Tibial artery (tissue), 4 donors: ENCODE results near the gene NUP133.
A peak's percentile ranks its signal among the peaks of the same experiment; 100 is the strongest.

ENCODE experiments used
- DNase-seq, 2 donors: peaks; one replicate each; pipeline ENCODE4 v3.0.0-alpha.2; 2019
- H3K27ac ChIP-seq, 2 donors: fragments of 200-600 bp; sonication (generic) in 1 of 2; 1 replicate in 1 of 2; 2 replicates in 1 of 2; pipeline ENCODE4 v1.5.1; 2018 to 2019; ENCODE audit warnings: mild to moderate bottlenecking in 1 of 2
- H3K27me3 ChIP-seq, 2 donors: fragments of 200-600 bp; sonication (generic) in 1 of 2; one replicate each; pipeline versions ENCODE4 v1.5.1 to v1.6.0; 2016 to 2019
- H3K36me3 ChIP-seq, 3 donors: fragments of 200-600 bp; sonication (generic) in 2 of 3; one replicate each; pipeline ENCODE4 v1.5.1; 2016 to 2019; ENCODE audit warnings: mild to moderate bottlenecking in 2 of 3
- H3K4me1 ChIP-seq, 4 donors: fragments of 200-600 bp; sonication (generic) in 2 of 4; 1 replicate in 3 of 4; 2 replicates in 1 of 4; pipeline ENCODE4 v1.5.1; 2016 to 2019
- H3K4me3 ChIP-seq, 2 donors: fragments of 200-600 bp; sonication (generic) in 1 of 2; 1 replicate in 1 of 2; 2 replicates in 1 of 2; pipeline ENCODE4 v1.5.1; 2018 to 2019; ENCODE audit warnings: mild to moderate bottlenecking in 2 of 2
- H3K9me3 ChIP-seq, 3 donors: fragments of 200-600 bp; sonication (generic) in 1 of 3; one replicate each; pipeline ENCODE4 v1.5.1; 2016 to 2019
- CTCF ChIP-seq, 2 experiments: fragments of 200-600 bp in 1 of 2; fragments of 450-650 bp in 1 of 2; IDR thresholded peaks; one replicate each; pipeline ENCODE4 v1.5.1; 2017 to 2019; ENCODE audit warnings: antibody characterized with exemption in 2 of 2, mild to moderate bottlenecking in 1 of 2, moderate library complexity in 1 of 2
- intact Hi-C: fragments of 100-400 bp; cut with DNase I; formaldehyde crosslinking; loops from one replicate; pipeline ENCODE4 v1.15.0; 2023; ENCODE audit warnings: low total_unique reads

Gene NUP133

GRCh38 chr1:229430761-229431283 is 77.3 kb downstream of the NUP133 start:
- intact Hi-C loops: loop anchor here (10.0 kb wide), 1 partner anchor 86 kb away; the partner anchor contains the start of gene CCSAP
- H3K4me1 ChIP-seq: peaks cover 0 to 47% (median 41%) of the 10 kb centered on the region in 4 donors
- H3K9me3 ChIP-seq: no peaks in the 10 kb centered on the region
- H3K27me3 ChIP-seq: peaks cover 0 to 73% of the 10 kb centered on the region in 2 donors
- peak in 1 of 2 donors; percentile 53 for DNase-seq
- H3K36me3 ChIP-seq: no peaks in the 10 kb centered on the region
- no peak overlapping the region for H3K27ac ChIP-seq
- no peak overlapping the region for H3K4me3 ChIP-seq
- no peak for TF ChIP-seq CTCF (IDR thresholded peaks at IDR 0.05)

GRCh38 chr1:229428256-229428655 is 79.9 kb downstream of the NUP133 start:
- Histone ChIP-seq H3K27ac (no peak overlapping the region), H3K36me3 (no peaks in the 10 kb centered on the region), H3K9me3 (peaks cover 0 to 9% (median 5%) of the 10 kb centered on the region in 3 donors), H3K27me3 (peaks cover 0 to 59% of the 10 kb centered on the region in 2 donors), H3K4me1 (peaks cover 0 to 30% (median 27%) of the 10 kb centered on the region in 4 donors), H3K4me3 (no peak overlapping the region)
- DNase-seq: no peak
- intact Hi-C loops: no loop called here
- TF ChIP-seq CTCF (IDR thresholded peaks at IDR 0.05): no peak

GRCh38 chr1:229427572-229427971 is 80.6 kb downstream of the NUP133 start:
- Histone ChIP-seq H3K27ac (no peak overlapping the region), H3K4me1 (peaks cover 0 to 23% (median 21%) of the 10 kb centered on the region in 4 donors), H3K27me3 (peaks cover 0 to 52% of the 10 kb centered on the region in 2 donors), H3K9me3 (peaks cover 0 to 9% (median 5%) of the 10 kb centered on the region in 3 donors), H3K36me3 (no peaks in the 10 kb centered on the region), H3K4me3 (no peak overlapping the region)
- DNase-seq: no peak
- intact Hi-C loops: no loop called here
- TF ChIP-seq CTCF (IDR thresholded peaks at IDR 0.05): no peak

GRCh38 chr1:229425564-229426159 is 82.5 kb downstream of the NUP133 start:
- intact Hi-C loops: no loop called here
- peaks cover 0 to 9% (median 5%) of the 10 kb centered on the region in 3 donors for H3K9me3 ChIP-seq

GRCh38 chr1:229420765-229421164 is 87.4 kb downstream of the NUP133 start:
- no peak for TF ChIP-seq CTCF (IDR thresholded peaks at IDR 0.05)
- Histone ChIP-seq H3K4me3 (no peak overlapping the region), H3K9me3 (peaks cover 0 to 9% (median 5%) of the 10 kb centered on the region in 3 donors), H3K27ac (no peak overlapping the region), H3K36me3 (no peaks in the 10 kb centered on the region), H3K27me3 (peaks cover 0 to 11% of the 10 kb centered on the region in 2 donors), H3K4me1 (no peaks in the 10 kb centered on the region)
- no peak for DNase-seq
- intact Hi-C loops: no loop called here

More at GRCh38 chr1:229425564-229426159, 82.5 kb downstream of the NUP133 start:
- peaks cover 0 to 33% of the 10 kb centered on the region in 2 donors for H3K27me3 ChIP-seq
- peaks cover 0 to 5% (median 3%) of the 10 kb centered on the region in 4 donors for H3K4me1 ChIP-seq
- H3K27ac ChIP-seq: no peak overlapping the region
- DNase-seq: no peak
- H3K36me3 ChIP-seq: no peaks in the 10 kb centered on the region
- no peak for TF ChIP-seq CTCF (IDR thresholded peaks at IDR 0.05)
- H3K4me3 ChIP-seq: no peak overlapping the region
